ENCODE results near the gene TRPM3.

- TF ChIP-seq CTCF (IDR thresholded peaks at IDR 0.05; ENCODE audit: insufficient read depth, low read length) (no peak), POLR2AphosphoS5 (IDR thresholded peaks at IDR 0.05; ENCODE audit: low read depth) (no peak), REST (IDR thresholded peaks at IDR 0.05; ENCODE audit: insufficient replicate concordance, low read depth) (no peak), SPI1 (IDR thresholded peaks at IDR 0.05; ENCODE audit: borderline replicate concordance, low read depth) (no peak)
Observed at GRCh38 chr9:71004196-71004595, 117.2 kb downstream of the TRPM3 start.
